ENCODE data around the gene KIR2DL4.
"Not testable (repeated sequence)": the region's sequence is repeated elsewhere in the genome, so short reads cannot be mapped to it uniquely, and the experiment has no call there.

GRCh38 chr19:54837522-54837921 is 34.1 kb downstream of the KIR2DL4 start:
- TF ChIP-seq CTCF (conservative IDR thresholded peaks at IDR 0.05; ENCODE audit: low read length); EZH2phosphoT487 (IDR thresholded peaks at IDR 0.05; ENCODE audit: borderline replicate concordance, low read depth, low read length): not testable (repeated sequence)

Data from OCI-LY7 (cell line).